ENCODE results near the gene SCUBE3.

The SCUBE3 gene

DNA sequence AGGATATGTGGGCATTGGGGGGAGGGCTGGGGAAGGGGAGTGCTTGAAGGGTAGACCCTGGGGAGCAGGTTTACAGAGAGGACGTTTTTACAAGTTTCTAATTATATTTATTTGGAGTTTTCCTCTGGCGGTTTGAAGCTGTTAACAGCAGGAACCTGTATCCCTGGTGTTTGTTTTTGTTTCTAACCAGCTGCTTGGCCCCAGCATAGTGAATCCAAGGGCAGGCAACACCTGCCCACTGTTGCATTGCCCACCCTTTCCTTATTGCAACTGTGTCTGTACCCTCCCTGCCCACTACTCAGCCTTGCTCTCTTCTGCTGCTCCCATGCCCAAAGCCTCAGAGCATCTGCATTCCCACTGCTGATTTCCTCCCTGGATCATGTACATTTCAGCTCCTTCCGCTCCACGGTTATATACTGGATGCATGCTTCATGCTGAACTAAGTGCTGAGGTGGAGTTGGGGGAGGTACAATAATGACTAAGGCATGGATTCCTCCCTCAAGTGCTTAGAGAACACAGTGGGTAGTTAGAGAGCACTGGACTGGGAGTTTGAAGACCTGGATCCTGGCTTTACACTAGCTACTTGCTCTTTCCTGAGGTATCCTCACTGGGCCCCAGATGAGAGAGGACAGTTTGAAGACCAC is 6.0 kb downstream of the SCUBE3 start:
- TF ChIP-seq ZBTB7A (IDR thresholded peaks at IDR 0.05; ENCODE audit: low read depth): no peak
- no peak for TF ChIP-seq EP300 (IDR thresholded peaks at IDR 0.05; ENCODE audit: borderline replicate concordance)
- TF ChIP-seq, protein P1, sequence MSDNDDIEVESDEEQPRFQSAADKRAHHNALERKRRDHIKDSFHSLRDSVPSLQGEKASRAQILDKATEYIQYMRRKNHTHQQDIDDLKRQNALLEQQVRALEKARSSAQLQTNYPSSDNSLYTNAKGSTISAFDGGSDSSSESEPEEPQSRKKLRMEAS (IDR thresholded peaks at IDR 0.05): no peak
- no peak for TF ChIP-seq EGR1 (IDR thresholded peaks at IDR 0.05)

DNA sequence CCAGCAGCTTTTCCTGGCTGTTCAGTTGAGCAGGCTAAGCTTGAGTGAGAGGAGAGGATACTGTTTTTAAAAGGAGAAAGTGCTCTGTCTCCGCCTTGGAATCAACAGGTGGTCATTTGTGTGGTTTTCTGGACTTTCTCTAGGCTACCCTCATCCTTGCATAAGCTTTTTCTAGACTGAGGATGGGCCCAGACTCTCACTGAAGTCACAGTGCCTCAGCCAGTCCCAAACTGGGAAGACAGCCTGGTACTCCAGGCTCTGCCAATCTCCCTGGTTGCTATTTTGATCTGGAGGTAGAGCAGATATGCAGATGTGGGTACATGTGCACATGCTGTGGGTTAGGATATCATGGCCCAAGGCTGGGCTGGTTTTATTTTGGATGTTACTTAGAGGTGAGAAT is 7.0 kb downstream of the SCUBE3 start:
- TF ChIP-seq, protein P2, sequence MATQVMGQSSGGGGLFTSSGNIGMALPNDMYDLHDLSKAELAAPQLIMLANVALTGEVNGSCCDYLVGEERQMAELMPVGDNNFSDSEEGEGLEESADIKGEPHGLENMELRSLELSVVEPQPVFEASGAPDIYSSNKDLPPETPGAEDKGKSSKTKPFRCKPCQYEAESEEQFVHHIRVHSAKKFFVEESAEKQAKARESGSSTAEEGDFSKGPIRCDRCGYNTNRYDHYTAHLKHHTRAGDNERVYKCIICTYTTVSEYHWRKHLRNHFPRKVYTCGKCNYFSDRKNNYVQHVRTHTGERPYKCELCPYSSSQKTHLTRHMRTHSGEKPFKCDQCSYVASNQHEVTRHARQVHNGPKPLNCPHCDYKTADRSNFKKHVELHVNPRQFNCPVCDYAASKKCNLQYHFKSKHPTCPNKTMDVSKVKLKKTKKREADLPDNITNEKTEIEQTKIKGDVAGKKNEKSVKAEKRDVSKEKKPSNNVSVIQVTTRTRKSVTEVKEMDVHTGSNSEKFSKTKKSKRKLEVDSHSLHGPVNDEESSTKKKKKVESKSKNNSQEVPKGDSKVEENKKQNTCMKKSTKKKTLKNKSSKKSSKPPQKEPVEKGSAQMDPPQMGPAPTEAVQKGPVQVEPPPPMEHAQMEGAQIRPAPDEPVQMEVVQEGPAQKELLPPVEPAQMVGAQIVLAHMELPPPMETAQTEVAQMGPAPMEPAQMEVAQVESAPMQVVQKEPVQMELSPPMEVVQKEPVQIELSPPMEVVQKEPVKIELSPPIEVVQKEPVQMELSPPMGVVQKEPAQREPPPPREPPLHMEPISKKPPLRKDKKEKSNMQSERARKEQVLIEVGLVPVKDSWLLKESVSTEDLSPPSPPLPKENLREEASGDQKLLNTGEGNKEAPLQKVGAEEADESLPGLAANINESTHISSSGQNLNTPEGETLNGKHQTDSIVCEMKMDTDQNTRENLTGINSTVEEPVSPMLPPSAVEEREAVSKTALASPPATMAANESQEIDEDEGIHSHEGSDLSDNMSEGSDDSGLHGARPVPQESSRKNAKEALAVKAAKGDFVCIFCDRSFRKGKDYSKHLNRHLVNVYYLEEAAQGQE (IDR thresholded peaks at IDR 0.05; ENCODE audit: low read depth): no peak
- TF ChIP-seq EGR1 (IDR thresholded peaks at IDR 0.05) (no peak), TAF1 (IDR thresholded peaks at IDR 0.05; ENCODE audit: low read depth) (no peak), RAD21 (IDR thresholded peaks at IDR 0.05; ENCODE audit: low read depth) (no peak), TCF12 (IDR thresholded peaks at IDR 0.05; ENCODE audit: low read depth) (no peak), ZBTB7A (IDR thresholded peaks at IDR 0.05; ENCODE audit: low read depth) (no peak)

DNA sequence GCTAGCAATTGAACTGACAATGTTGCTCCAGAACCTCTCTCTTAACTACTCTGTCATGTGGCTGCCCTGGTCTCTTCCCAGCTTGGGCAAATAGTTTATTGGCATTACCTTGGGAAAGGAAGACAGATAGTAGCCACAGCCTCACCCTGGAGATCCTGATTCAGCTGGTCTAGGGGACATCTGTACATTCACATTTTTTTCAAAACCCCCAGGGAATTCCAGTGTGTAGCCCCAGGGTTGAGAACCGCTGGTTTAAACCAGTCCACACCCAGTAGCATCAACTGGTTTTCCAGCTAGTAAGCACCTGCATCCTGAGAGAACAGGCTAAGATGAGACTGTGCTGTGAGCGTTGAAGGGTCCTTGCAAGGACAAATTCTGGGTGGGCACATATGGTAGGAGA is 9.6 kb downstream of the SCUBE3 start:
- TF ChIP-seq, protein P3, sequence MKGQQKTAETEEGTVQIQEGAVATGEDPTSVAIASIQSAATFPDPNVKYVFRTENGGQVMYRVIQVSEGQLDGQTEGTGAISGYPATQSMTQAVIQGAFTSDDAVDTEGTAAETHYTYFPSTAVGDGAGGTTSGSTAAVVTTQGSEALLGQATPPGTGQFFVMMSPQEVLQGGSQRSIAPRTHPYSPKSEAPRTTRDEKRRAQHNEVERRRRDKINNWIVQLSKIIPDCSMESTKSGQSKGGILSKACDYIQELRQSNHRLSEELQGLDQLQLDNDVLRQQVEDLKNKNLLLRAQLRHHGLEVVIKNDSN (IDR thresholded peaks at IDR 0.05): no peak
- TF ChIP-seq ZBTB7A (IDR thresholded peaks at IDR 0.05; ENCODE audit: low read depth): no peak
- TF ChIP-seq CREB1 (IDR thresholded peaks at IDR 0.05; ENCODE audit: low read depth): no peak
- TF ChIP-seq TAF1 (IDR thresholded peaks at IDR 0.05; ENCODE audit: low read depth): no peak
- no peak for TF ChIP-seq TEAD4 (IDR thresholded peaks at IDR 0.05)
- no peak for TF ChIP-seq FOXM1 (IDR thresholded peaks at IDR 0.05; ENCODE audit: borderline replicate concordance, low read depth)
- TF ChIP-seq NFIC (IDR thresholded peaks at IDR 0.05): no peak
- TF ChIP-seq EGR1 (IDR thresholded peaks at IDR 0.05): no peak
- no peak for TF ChIP-seq YY1 (IDR thresholded peaks at IDR 0.05; ENCODE audit: low read depth)
- TF ChIP-seq CEBPB (IDR thresholded peaks at IDR 0.05): no peak
- TF ChIP-seq, protein P2 (IDR thresholded peaks at IDR 0.05; ENCODE audit: low read depth): no peak
- TF ChIP-seq RAD21 (IDR thresholded peaks at IDR 0.05; ENCODE audit: low read depth): no peak
- TF ChIP-seq TCF12 (IDR thresholded peaks at IDR 0.05; ENCODE audit: low read depth): no peak
- TF ChIP-seq, protein P1 (IDR thresholded peaks at IDR 0.05): no peak
- no peak for TF ChIP-seq EP300 (IDR thresholded peaks at IDR 0.05; ENCODE audit: borderline replicate concordance)

DNA sequence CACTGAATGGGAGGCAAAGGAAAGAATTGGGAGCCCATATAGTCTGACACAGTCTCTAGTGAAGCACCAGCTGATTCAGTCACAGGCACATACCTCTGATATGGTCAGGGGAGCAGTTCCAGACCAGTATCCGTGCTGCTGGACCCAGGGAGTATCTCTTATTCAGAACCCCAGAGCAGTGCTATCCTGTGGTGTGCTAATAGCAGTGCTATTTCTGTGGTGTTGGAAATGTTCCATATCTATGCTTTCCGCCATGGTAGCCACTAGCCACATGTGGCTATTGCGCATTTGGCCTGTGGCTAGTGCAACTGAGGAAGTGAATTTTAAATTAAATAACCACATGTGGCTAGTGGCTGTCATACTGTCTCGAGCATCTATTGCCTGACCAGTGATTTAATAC is 11.0 kb downstream of the SCUBE3 start:
- TF ChIP-seq NFIC (IDR thresholded peaks at IDR 0.05) (no peak), YY1 (IDR thresholded peaks at IDR 0.05; ENCODE audit: low read depth) (no peak), ZBTB7A (IDR thresholded peaks at IDR 0.05; ENCODE audit: low read depth) (no peak), TEAD4 (IDR thresholded peaks at IDR 0.05) (no peak), EGR1 (IDR thresholded peaks at IDR 0.05) (no peak)

DNA sequence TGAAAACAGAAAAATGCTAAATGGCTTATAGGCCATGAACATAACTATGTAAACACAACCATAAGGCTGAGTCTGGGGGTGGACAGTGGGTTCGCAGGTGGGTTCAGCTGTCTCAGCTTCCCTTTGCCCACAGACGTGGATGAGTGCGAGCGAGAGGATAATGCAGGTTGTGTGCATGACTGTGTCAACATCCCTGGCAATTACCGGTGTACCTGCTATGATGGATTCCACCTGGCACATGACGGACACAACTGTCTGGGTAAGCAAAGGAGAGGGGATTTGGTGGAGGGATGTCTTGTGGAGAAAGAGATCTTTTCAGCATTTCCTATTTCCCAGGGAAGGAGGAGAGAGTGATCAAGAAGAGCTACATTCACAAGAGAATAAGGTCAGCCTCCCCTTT is 14.7 kb downstream of the SCUBE3 start:
- TF ChIP-seq ZBTB7A (IDR thresholded peaks at IDR 0.05; ENCODE audit: low read depth) (no peak), TEAD4 (IDR thresholded peaks at IDR 0.05) (no peak), FOXM1 (IDR thresholded peaks at IDR 0.05; ENCODE audit: borderline replicate concordance, low read depth) (no peak), CREB1 (IDR thresholded peaks at IDR 0.05; ENCODE audit: low read depth) (no peak)

DNA sequence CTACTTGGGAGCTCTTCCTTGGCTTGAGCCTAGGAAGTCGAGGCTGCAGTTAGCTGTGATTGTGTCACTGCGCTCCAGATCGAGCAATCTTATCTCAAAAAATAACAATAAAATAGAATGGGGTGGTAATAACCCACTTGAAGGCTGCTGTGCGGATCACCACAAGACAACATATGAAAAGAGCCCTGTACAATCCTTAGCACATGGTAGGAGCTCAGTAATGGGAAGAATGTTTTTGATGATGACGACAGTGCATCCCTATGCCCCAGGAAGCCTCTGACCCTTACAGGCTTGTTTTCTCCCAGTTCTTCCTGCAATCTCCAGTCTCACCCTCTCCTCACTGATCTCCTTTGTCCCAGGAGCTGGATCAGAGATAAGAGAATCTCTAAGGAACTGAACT is 15.5 kb downstream of the SCUBE3 start:
- TF ChIP-seq, protein P2 (IDR thresholded peaks at IDR 0.05; ENCODE audit: low read depth): no peak
- no peak for TF ChIP-seq FOXM1 (IDR thresholded peaks at IDR 0.05; ENCODE audit: borderline replicate concordance, low read depth)
